HepG2 (cell line): ENCODE results near the gene SHISA9.

ENCODE experiments used
- AFF4 ChIP-seq: sonication (generic); formaldehyde crosslinking; IDR thresholded peaks from 2 replicates; pipeline ENCODE4 v1.4.0; 2020; ENCODE audit warnings: missing genetic modification reagents
- CEBPB ChIP-seq: IDR thresholded peaks from 2 replicates; pipeline ENCODE4 v1.6.1; 2011; ENCODE audit warnings: low read depth, low read length, improper control_type of control experiment, borderline replicate concordance
- GABPA ChIP-seq, 2 experiments: IDR thresholded peaks; 2 replicates each; pipeline ENCODE4 v1.6.1; 2011 to 2016; ENCODE audit warnings: low read depth in 2 of 2, low read length in 1 of 2, missing biosample characterization in 1 of 2, missing genetic modification characterization in 1 of 2
- JUND ChIP-seq: sonication (generic); formaldehyde crosslinking; IDR thresholded peaks from 2 replicates; pipeline ENCODE4 v1.8.0; 2022; ENCODE audit warnings: mild to moderate bottlenecking, missing genetic modification reagents
- MIER3 ChIP-seq: IDR thresholded peaks from 2 replicates; pipeline ENCODE4 v1.6.1; 2016; ENCODE audit warnings: missing compliant biosample characterization, borderline replicate concordance
- MTF2 ChIP-seq: sonication (generic); formaldehyde crosslinking; IDR thresholded peaks from 2 replicates; pipeline ENCODE4 v1.5.0; 2020; ENCODE audit warnings: missing genetic modification reagents, borderline replicate concordance
- NFIB ChIP-seq: sonication (generic); formaldehyde crosslinking; IDR thresholded peaks from 2 replicates; pipeline ENCODE4 v1.9.0; 2021; ENCODE audit warnings: missing genetic modification reagents, mild to moderate bottlenecking, borderline replicate concordance
- PATZ1 ChIP-seq: sonication (generic); formaldehyde crosslinking; IDR thresholded peaks from 2 replicates; pipeline ENCODE4 v1.4.0; 2020; ENCODE audit warnings: missing genetic modification reagents
- POLR2A ChIP-seq, 2 experiments: IDR thresholded peaks; 2 replicates each; pipeline ENCODE4 v1.6.1; 2011; ENCODE audit warnings: low read depth in 2 of 2, low read length in 2 of 2, mild to moderate bottlenecking in 1 of 2, moderate library complexity in 1 of 2; ENCODE audit not compliant: insufficient read depth in 1 of 2
- RNF2 ChIP-seq: fragments of 450-650 bp; conservative IDR thresholded peaks from 2 replicates; pipeline ENCODE4 v1.6.1; 2016; ENCODE audit warnings: low read depth
- TCF7L2 ChIP-seq: IDR thresholded peaks from 2 replicates; pipeline ENCODE4 v1.6.1; 2011; ENCODE audit warnings: mild to moderate bottlenecking, low read depth, low read length, moderate library complexity
- YY1 ChIP-seq: IDR thresholded peaks from 2 replicates; pipeline ENCODE4 v1.6.1; 2011; ENCODE audit warnings: low read length, low read depth, moderate library complexity, mild to moderate bottlenecking; ENCODE audit not compliant: insufficient read depth, insufficient replicate concordance
- ZNF280B ChIP-seq: sonication (generic); formaldehyde crosslinking; IDR thresholded peaks from 2 replicates; pipeline ENCODE4 v1.5.0; 2020; ENCODE audit warnings: missing genetic modification reagents, mild to moderate bottlenecking, borderline replicate concordance

- TF ChIP-seq YY1 (no peak), POLR2A (IDR thresholded peaks at IDR 0.05; ENCODE audit: insufficient read depth in 1 of 2, low read depth in 2 of 2, low read length in 2 of 2) (no peak), NFIB (no peak), JUND (CRISPR knock-in tag) (no peak), TCF7L2 (no peak), RNF2 (no peak), ZNF280B (CRISPR knock-in tag) (no peak), AFF4 (no peak), MIER3 (no peak), GABPA (IDR thresholded peaks at IDR 0.05; ENCODE audit: low read depth, low read length) (no peak), GABPA (CRISPR knock-in tag; IDR thresholded peaks at IDR 0.05; ENCODE audit: low read depth) (no peak), PATZ1 (no peak), CEBPB (no peak), MTF2 (CRISPR knock-in tag) (no peak)
Observed at GRCh38 chr16:13139661-13140241, 238.4 kb downstream of the SHISA9 start.
